Hepatocyte (in vitro differentiated cells): ENCODE data around the gene OR4D10.

Source experiments
- CTCF ChIP-seq: fragments of 200-600 bp; sonication (generic); IDR thresholded peaks from 2 replicates; pipeline ENCODE4 v1.5.1; 2016; ENCODE audit warnings: antibody characterized with exemption, mild to moderate bottlenecking; ENCODE audit not compliant: poor library complexity
- EZH2 ChIP-seq: fragments of 200-600 bp; sonication (generic); IDR thresholded peaks from 2 replicates; pipeline ENCODE4 v1.6.1; 2016; ENCODE audit warnings: antibody characterized with exemption, mild to moderate bottlenecking, borderline replicate concordance
- EZH2phosphoT487 ChIP-seq: fragments of 200-600 bp; sonication (generic); IDR thresholded peaks from one replicate; pipeline ENCODE4 v1.6.1; 2018; ENCODE audit warnings: antibody characterized with exemption, mild to moderate bottlenecking, low read depth, moderate library complexity; ENCODE audit not compliant: unreplicated experiment, severe bottlenecking

GRCh38 chr11:59528711-59529110 is 55.6 kb downstream of the OR4D10 start:
- TF ChIP-seq CTCF, result no peak
- no peak for TF ChIP-seq EZH2phosphoT487
- no peak for TF ChIP-seq EZH2
